ENCODE measurements around the gene CENPX. TPM values are rescaled to one million over a fixed set of nuclear protein-coding genes. Genes with fewer than 3 reads are reported as not detected.

CENPX gene
- total RNA-seq, result 29.4 TPM

DNA sequence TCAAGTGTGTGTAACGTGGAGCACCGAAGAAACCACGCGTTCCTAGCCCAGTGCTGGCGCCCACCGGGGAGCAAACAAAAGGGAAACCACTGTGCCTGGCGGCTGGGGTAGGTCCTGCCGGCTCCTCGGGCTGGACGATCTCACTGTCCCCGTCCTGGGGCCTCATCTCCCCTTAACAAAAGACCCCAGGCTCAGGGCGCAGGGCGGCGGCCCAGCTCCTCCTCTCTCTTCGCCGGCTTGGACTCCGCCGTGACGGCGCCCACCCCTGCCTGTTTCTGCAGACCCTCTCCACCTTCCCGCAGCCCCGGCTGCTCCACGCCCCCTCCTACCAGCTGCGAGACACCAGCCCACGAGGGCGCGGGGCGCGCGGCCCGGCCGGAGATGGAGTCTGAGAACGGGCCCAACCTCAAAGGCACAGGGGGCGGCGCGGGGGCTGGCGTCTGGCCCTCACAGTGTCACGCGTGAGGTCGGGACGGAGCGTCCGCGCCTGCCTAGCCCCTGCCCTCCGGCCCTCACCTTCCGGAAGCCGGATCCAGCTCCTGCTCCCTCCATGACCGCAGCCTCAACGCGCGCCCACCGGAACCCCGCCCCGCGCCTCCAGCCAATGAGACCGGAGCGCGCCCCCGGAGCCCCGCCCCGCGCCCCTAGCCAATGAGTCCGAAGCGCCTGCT is at the start of gene CENPX:
Gene CENPX, minus strand, starts transcription at position 569 of the 671 bp plus-strand sequence. Its CDS starts 17 bp downstream, at position 552.

DNA sequence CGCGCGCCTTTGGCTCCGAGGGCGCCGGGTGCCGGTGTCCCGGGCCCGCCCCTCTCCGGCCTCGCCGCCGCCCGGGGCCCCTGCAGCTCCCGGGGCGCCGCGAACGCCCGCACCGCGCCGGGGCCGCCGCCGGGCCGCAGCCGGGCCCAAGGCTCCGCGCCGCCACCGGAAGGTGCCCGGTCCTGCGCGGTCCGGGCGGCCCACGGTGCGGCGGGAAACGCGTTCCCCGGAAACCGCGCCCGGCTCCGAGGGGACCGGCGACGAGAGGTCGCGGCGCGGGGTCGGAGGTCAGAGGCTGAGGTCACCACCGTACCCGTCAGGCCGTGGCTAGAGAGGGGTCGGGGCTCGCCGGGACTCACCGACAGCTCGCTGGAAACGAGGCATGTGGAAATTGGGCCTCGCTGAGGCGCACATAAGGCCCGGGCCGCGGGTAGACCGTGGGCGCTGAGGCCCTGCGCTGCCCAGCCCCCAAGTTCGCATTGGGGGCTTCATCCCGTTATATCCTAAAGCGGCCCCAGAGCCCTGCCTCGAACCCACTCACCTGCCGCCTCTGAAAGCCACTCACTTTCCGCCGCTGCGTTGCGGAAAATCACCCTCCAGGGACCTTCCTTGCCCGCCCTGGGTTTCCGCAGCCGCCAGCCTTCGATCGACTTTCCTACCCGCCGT is 43.1 kb upstream of the CENPX start, which contains the start of gene DUS1L:
Gene DUS1L, minus strand, starts transcription at position 167 of the 666 bp plus-strand sequence. CDS start 745 bp downstream, outside the sequence.

DNA sequence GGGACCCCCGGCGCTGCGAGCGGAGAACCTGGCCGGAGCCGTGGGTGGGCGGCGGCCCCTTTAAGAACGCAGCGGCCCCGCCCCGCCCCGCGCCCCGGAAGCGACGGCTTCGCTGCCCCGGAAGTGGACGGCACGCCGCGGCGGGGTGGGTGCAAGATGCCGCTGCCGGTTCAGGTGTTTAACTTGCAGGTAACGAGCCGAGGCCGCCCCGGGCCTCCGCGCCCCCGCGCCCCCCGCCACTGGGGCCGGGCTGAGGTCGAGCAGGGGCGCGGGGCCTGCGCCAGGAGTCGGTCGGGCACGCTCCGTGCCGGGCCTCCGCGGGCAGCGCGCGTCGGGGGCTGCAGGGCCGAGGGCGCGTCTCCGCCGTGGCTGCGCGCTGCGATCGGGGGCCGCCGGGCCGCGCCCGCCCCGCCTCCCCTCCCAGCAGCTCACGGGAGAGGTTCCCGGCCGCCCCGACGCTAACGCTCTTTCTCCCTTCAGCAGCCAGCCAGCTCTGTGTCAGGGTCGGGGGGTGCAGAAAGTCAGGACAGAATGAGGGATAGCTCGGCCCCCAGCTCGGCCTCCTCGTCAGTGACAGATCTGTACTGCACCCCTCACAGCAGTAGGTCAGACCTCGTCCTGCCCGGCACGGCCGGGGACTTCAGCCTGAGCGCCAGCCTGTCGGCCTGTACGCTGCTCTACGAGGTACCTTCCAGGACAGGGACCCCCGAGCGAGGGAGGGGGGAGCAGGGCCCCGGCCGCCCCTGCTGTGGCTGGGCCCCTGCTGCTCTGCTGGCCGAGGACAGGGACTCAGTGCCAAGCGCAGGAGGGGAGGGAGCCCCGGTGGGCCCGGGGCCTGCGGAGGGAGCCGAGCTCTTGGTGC is 29.3 kb upstream of the CENPX start, which contains the start of the genes GPS1 and RFNG:
Gene GPS1, plus strand, starts transcription at position 123 of the 862 bp plus-strand sequence. Its CDS starts 34 bp downstream, at position 157.
Gene RFNG, minus strand, starts transcription at position 36 of the 862 bp plus-strand sequence. CDS start 45 bp downstream, outside the sequence.

DNA sequence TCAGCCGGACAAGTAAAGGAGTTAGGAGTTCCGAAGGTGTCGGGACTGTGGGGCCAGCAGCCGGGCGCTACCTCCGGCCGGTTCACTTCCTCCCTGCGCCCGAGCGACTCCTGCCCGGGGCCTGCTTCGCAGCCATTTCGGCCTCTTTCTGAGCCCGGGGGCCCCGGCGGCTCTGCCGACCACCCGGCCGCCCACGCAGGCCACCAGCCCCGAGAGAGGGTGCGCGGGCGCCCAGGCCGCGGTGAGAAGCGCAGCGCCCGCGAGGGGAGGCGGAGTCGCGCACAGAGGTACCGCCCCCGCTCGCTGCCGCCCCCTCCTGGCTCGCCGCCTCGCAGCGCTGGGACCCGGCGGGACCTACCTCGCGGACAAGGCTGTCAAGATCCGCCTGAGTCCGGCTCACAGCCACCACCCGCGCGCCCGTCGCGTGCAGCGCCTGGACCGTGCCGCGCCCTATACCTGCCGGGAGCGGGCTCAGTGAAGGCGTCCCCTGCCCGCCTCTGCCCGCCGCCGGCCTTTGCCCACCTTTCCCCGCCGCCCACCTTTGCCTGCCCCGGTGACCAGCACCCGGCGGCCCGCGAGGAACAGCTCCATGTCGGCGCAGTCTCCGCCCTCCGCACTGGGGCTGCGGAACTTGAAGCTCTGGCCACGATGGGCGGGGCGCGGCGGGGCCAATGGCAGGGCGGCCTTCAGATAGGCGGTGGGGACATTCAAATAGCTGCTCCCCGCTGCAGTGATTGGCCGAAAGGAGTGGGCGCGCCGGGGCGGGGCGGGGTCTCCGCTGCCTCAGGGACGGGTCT is 14.6 kb upstream of the CENPX start, which contains the start of gene DCXR:
Gene DCXR, minus strand, starts transcription at position 606 of the 797 bp plus-strand sequence. Its CDS starts 15 bp downstream, at position 591.

DNA sequence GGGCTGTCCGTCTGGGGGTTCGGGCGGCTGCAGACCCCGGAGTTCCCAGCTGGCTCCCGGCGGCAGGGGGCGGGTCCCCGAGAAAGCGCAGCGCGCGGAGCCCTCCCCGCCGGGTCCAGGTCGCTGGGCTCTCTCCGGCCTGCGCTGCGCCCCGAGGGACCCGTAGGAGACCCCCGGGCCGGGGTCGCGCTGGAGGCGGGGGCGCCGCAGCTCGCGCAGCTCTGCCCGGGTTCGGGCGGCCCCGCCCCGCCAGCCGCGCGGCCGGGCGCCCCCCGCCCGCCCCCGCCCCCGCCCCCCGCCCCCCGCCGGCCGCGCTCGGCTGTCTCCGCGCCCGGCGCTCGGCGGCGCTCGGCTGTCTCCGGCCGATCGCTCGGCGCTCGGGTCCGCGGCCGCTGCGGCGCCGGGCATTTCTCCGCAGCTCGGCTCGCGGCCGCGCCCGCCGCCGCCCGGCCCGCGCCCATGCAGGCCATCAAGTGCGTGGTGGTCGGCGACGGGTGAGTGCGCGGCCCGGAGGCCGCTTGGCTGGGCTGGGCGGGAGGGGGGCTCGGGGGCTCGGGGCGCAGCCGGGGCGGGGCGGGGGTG is 8.7 kb upstream of the CENPX start, which contains the start of gene RAC3:
Gene RAC3, plus strand, starts transcription at position 376 of the 582 bp plus-strand sequence. Its CDS starts 84 bp downstream, at position 460.

DNA sequence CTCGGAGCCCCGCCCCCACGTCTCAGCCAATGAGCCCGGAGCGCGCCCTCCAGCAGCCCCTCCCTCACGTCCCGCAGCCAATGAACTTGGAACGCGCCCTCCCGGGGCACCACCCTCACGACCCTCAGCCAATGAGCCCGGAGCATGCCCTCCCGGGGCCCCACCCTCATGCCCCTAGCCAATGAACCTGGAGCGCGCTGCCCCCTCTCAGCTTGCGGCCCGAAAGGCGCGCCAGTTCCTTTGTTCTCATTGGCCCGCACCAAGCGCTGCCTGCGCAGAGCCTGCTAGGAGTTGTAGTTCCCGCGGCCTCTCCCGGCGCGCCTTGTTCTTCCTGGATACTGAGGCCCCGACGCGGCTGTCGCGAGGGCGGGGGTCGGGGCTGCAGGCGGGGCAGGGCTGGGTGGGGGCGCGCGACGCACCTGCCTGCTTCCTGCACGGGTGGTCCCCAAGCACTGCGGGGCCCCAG is 336 bp upstream of the CENPX start, which contains the start of gene LRRC45:
Gene LRRC45, plus strand, starts transcription at position 325 of the 466 bp plus-strand sequence. CDS start 339 bp downstream, outside the sequence.

DNA sequence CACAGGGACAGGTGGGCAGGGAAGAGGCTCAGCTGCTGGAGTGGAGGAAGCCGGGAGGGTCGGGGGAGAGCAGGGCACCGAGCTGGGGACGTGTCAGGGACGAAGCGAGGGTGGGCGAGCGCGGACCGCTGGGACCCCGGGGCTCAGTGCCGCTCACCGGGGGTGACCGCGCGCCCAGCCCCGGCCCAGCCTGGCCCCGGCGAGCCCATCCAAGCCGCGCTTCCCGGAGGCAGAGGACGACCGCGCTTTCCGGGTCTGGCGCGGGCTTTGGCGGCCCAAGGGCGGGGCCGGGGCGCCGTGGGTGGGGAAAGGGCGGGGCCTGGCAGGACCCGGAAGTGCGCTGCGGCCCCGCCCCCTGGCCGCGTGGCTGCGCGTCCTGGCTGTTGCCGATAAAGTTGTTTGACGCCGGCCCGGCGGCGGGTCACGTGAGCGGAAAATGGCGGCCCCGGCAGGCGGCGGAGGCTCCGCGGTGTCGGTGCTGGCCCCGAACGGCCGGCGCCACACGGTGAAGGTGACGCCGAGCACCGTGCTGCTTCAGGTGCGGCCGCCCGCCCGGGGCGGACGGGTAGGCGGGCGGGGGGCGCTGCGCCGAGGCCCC is 45.4 kb downstream of the CENPX start, which contains the start of gene ASPSCR1:
Gene ASPSCR1, plus strand, starts transcription at position 419 of the 598 bp plus-strand sequence. Its CDS starts 18 bp downstream, at position 437.

Other genes starting within 250 kb of the CENPX start
- gene GCGR, start 218.7 kb downstream of the CENPX start, total RNA-seq, result 14.0 TPM
- gene MCRIP1, start 189.6 kb downstream of the CENPX start, total RNA-seq, result 95.2 TPM
- 5.7 TPM for gene PPP1R27, start 187.8 kb downstream of the CENPX start, total RNA-seq
- 276 TPM for gene P4HB, start 162.3 kb downstream of the CENPX start, total RNA-seq
- gene ARHGDIA, start 151.5 kb downstream of the CENPX start, total RNA-seq, result 113 TPM
- 61.4 TPM for gene ALYREF, start 131.3 kb downstream of the CENPX start, total RNA-seq
- 75.0 TPM for gene ANAPC11, start 131.2 kb downstream of the CENPX start, total RNA-seq
- 1.3 TPM for gene NPB, start 120.6 kb downstream of the CENPX start, total RNA-seq
- 28.9 TPM for gene PCYT2, start 111.5 kb downstream of the CENPX start, total RNA-seq
- gene SIRT7, start 104.7 kb downstream of the CENPX start, total RNA-seq, result 10.6 TPM
- 12.2 TPM for gene MAFG, start 95.1 kb downstream of the CENPX start, total RNA-seq
- gene PYCR1, start 85.6 kb downstream of the CENPX start, total RNA-seq, result 27.0 TPM
- 8.3 TPM for gene MYADML2, start 75.6 kb downstream of the CENPX start, total RNA-seq
- 2.6 TPM for gene NOTUM, start 61.7 kb downstream of the CENPX start, total RNA-seq
- gene ASPSCR1, start 45.2 kb downstream of the CENPX start, total RNA-seq, result 43.7 TPM
- 10.9 TPM for gene LRRC45, start 427 bp upstream of the CENPX start, total RNA-seq
- gene RAC3, start 8.8 kb upstream of the CENPX start, total RNA-seq, result 11.0 TPM
- 51.6 TPM for gene DCXR, start 14.8 kb upstream of the CENPX start, total RNA-seq
- 55.4 TPM for gene RFNG, start 28.9 kb upstream of the CENPX start, total RNA-seq
- gene GPS1, start 29.0 kb upstream of the CENPX start, total RNA-seq, result 112 TPM
- gene DUS1L, start 42.9 kb upstream of the CENPX start, total RNA-seq, result 57.0 TPM
- gene FASN, start 75.4 kb upstream of the CENPX start, total RNA-seq, result 50.2 TPM
- 39.7 TPM for gene CCDC57, start 190.0 kb upstream of the CENPX start, total RNA-seq
- 35.7 TPM for gene SLC16A3, start 206.2 kb upstream of the CENPX start, total RNA-seq

Measured in metanephros (tissue), 1 donor.